Muscle of leg (tissue), 11 donors: Measurements from ENCODE around the gene SLC24A3. TPM values are rescaled to one million over a fixed set of nuclear protein-coding genes. Genes with fewer than 3 reads are reported as not detected.

Experiments used
- DNase-seq: peaks from one replicate; pipeline ENCODE4 v3.0.0; 2013
- H3K27ac ChIP-seq: one replicate; pipeline ENCODE4 v1.5.1; 2013; ENCODE audit warnings: mild to moderate bottlenecking, low read length, control low read depth
- H3K27me3 ChIP-seq: one replicate; pipeline ENCODE4 v1.6.1; 2013; ENCODE audit warnings: low read length; ENCODE audit not compliant: control insufficient read depth, insufficient read depth
- H3K36me3 ChIP-seq: one replicate; pipeline ENCODE4 v1.6.1; 2013; ENCODE audit warnings: low read length; ENCODE audit not compliant: control insufficient read depth, insufficient read depth
- H3K4me1 ChIP-seq: one replicate; pipeline ENCODE4 v1.6.1; 2013; ENCODE audit warnings: low read length; ENCODE audit not compliant: control insufficient read depth, insufficient read depth
- H3K4me3 ChIP-seq: one replicate; pipeline ENCODE4 v1.5.1; 2013; ENCODE audit warnings: low read length, control low read depth
- H3K9me3 ChIP-seq: replicated peaks from 2 replicates; pipeline ENCODE4 v1.6.1; 2013; ENCODE audit warnings: low read depth, low read length; ENCODE audit not compliant: control insufficient read depth
- WGBS: methylation state at CpG from one replicate; pipeline ENCODE4 v1.1.5; 2013; ENCODE audit warnings: missing lambda C conversion rate; ENCODE audit not compliant: insufficient coverage; 5-methylcytosine and 5-hydroxymethylcytosine counted together
- polyA plus RNA-seq, 8 donors: library from polyadenylated mRNA; unstranded; fragments of 120-200 nt; gene quantifications; one replicate each; pipeline versions ENCODE4 v1.2.1 to v1.2.3, GENCODE V29; 2013; ENCODE audit warnings: inconsistent platforms in 1 of 8, low replicate concordance in 1 of 8; ENCODE audit not compliant: insufficient read length in 8 of 8, insufficient read depth in 1 of 8
- total RNA-seq: library from RNA; stranded (reverse); fragments of 120-200 nt; gene quantifications from one replicate; pipeline ENCODE4 v1.2.4, GENCODE V29; 2013

SLC24A3 gene
- total and polyA plus RNA-seq, 9 donors = 5.9 to 21.6 (median 17.0) TPM

DNA sequence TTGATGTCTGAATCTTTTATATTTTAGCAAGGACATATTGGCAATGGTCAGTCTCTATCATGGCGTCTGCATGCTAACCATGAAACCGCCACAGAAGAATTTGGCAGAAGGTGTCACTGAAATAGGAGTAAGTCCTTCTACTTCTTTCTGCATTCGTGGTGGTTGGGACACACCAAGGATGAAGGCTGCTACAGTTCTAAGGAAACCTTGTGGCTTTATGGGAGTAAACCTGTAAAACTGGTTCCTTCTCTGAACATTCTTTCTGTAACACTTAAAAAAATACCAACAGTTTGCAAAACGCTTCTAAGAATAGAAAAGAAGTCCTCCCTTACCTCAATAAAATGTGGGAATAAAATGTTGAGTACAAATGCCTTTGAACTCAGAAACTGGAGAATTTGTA is 195.3 kb downstream of the SLC24A3 start:
- 90% methylated on average over 2 of the region's 4 CpGs for WGBS
- H3K27ac ChIP-seq = no peak overlapping the region
- no peaks in the 10 kb centered on the region for H3K9me3 ChIP-seq
- no peaks in the 10 kb centered on the region for H3K27me3 ChIP-seq
- H3K4me3 ChIP-seq = no peak overlapping the region
- H3K36me3 ChIP-seq = no peaks in the 10 kb centered on the region
- no peaks in the 10 kb centered on the region for H3K4me1 ChIP-seq
- no peak for DNase-seq

DNA sequence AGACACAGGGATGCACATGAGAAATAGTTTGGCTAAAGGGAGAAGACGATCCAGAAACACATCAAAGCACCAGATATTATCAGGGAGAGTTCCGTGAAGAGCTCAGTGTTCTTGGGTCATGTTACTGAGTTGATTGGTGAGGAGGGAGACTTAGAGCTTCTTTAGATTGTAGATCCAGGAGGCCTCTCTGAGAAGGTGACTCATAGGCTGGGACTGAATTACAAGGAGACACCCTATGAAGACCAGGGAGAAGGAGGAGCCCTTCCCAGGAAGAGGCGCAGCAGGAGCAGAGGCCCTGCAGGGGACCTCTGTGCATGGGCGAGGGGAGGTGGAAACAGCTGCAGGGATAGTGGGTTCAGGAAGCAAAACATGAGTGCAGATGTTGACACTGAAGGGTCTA is 196.5 kb downstream of the SLC24A3 start:
- Histone ChIP-seq H3K4me3 (no peak overlapping the region), H3K4me1 (no peaks in the 10 kb centered on the region), H3K27ac (no peak overlapping the region), H3K36me3 (no peaks in the 10 kb centered on the region), H3K27me3 (no peaks in the 10 kb centered on the region), H3K9me3 (no peaks in the 10 kb centered on the region)
- 72% methylated on average over 3 of the region's 4 CpGs for WGBS
- no peak for DNase-seq

DNA sequence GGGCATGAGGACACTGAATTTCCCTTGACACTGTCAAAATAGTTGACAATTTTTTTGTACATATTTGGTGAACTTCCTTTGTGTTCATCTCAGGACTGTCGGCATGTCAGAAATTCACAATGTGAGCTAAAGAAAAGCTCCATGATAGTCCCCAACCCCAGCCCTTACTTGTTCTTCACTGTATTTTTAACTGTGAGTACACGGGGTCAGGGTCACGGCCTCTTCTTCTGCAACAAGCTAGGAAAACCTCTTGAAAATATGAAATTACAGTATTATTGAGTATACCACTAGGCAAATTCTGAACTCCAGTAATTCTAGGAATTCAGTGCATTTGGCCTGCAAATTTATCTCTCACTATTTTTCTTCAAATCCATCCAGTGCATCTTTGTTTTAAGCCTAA is 199.4 kb downstream of the SLC24A3 start:
- Histone ChIP-seq H3K36me3 (no peaks in the 10 kb centered on the region), H3K27ac (no peak overlapping the region), H3K4me3 (no peak overlapping the region), H3K4me1 (no peaks in the 10 kb centered on the region), H3K27me3 (no peaks in the 10 kb centered on the region), H3K9me3 (no peaks in the 10 kb centered on the region)
- no peak for DNase-seq
- 80% methylated on average over 1 of the region's 3 CpGs for WGBS

DNA sequence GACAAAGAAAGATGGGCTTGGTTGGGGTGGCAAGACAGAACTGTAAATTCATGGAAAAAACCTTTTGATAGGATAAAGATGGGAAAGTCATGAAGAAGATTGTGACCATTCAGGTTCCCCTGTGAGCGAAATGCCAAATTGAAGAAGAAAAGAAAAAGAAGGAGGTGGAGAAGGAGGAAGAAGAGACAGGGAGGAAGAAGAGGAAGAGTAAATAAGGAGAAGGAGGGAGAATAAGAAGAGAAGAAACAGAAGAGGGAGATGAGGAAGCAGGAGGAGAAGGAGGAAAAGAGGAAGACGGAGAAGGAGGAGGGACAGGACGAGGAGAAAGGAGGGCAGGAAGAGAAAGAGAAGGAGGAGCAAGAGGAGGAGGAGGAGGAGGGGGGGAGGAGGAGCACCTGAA is 199.8 kb downstream of the SLC24A3 start:
- 67% methylated on average over 3 of the region's 3 CpGs for WGBS
- H3K27me3 ChIP-seq = no peaks in the 10 kb centered on the region
- H3K4me3 ChIP-seq = no peak overlapping the region
- H3K9me3 ChIP-seq = no peaks in the 10 kb centered on the region
- no peaks in the 10 kb centered on the region for H3K36me3 ChIP-seq
- no peak for DNase-seq
- H3K27ac ChIP-seq = no peak overlapping the region
- H3K4me1 ChIP-seq = no peaks in the 10 kb centered on the region

DNA sequence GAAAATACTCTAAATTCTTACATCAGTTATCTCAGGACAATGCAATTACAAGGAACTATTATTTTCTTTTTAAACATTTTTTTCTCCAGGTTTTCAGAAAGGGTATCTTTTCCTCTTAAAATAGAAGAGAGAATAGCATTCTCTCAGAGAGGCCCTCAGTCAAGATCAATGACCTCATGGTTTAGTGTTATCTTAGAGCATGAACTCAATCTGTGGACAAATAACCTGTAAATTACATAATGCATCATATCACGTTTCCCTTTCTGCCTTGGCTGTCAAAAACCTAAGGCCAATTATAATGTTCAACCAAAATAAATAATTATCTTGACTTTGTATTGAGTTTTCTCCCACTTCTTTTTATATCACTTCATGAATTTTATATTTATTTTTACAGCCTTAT is 202.2 kb downstream of the SLC24A3 start:
- no peaks in the 10 kb centered on the region for H3K36me3 ChIP-seq
- no CpG with 5 or more reads among the region's 1 CpG for WGBS
- no peak overlapping the region for H3K27ac ChIP-seq
- DNase-seq = no peak
- H3K9me3 ChIP-seq = no peaks in the 10 kb centered on the region
- no peaks in the 10 kb centered on the region for H3K4me1 ChIP-seq
- no peak overlapping the region for H3K4me3 ChIP-seq
- no peaks in the 10 kb centered on the region for H3K27me3 ChIP-seq

DNA sequence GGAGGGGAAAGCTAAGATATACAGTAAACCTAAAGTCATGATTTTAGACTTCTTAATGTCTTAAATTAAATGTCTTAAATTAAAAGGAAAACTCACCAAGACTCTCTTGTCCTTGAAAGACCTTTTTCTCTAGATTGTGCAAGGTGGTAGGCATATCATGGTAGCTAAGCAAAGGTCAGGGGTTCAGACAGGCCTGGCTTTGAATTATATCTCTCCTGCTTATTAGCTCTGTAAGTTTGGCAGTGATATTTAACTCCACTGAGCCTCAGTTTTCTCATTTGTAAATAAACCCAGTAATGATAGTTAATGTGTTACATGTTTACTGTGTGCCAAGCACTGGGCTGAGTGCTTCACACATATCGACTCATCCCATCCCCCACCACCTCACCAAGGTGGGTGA is 203.3 kb downstream of the SLC24A3 start:
- H3K36me3 ChIP-seq = no peaks in the 10 kb centered on the region
- WGBS = no CpG with 5 or more reads among the region's 1 CpG

DNA sequence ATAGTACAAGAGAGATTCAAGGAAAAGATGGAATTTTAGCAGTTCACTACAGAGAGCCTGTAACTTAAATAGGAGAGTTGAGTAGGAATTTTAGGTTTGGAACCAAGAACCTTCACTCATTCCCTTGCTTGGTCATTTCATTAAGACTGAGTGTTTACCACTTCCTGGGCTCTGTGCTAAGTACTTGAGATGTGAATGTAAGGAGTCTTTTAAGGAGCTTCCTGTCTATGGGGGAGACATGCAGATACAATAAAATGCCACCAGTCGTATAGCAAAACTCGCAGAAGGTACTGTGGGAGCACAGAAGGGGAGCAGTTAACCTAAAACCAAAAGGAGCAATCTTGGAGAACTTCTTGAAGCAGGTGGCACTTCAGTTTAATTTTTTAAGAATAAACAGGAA is 204.2 kb downstream of the SLC24A3 start:
- H3K36me3 ChIP-seq = no peaks in the 10 kb centered on the region
- no peak for DNase-seq
- WGBS = 87% methylated on average over 2 of the region's 2 CpGs
- H3K27me3 ChIP-seq = no peaks in the 10 kb centered on the region
- no peaks in the 10 kb centered on the region for H3K4me1 ChIP-seq
- H3K9me3 ChIP-seq = no peaks in the 10 kb centered on the region
- H3K27ac ChIP-seq = no peak overlapping the region
- no peak overlapping the region for H3K4me3 ChIP-seq

More for the DNA sequence above, 203.3 kb downstream of the SLC24A3 start:
- no peak for DNase-seq
- Histone ChIP-seq H3K4me3 (no peak overlapping the region), H3K27ac (no peak overlapping the region), H3K4me1 (no peaks in the 10 kb centered on the region), H3K27me3 (no peaks in the 10 kb centered on the region), H3K9me3 (no peaks in the 10 kb centered on the region)

DNA sequence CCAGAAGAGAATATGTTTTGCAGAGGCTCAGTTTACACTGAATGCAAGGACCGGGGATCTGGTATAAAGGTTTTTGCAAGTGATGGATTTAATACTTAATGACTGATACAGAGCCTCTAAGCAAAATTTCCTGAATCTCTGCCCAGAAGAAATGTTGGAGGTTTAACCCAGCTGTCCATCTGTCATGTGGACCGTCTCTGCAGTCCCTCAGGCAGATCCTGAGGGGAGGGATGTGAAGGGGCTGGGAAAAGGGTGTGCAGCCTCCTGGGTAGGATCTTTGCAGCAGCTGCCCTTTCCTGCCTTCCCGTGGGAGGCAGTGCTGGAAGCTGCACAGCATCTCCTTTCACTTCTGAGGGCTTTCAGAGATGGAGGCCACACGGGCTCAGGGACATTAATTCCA is 207.0 kb downstream of the SLC24A3 start:
- Histone ChIP-seq H3K4me3 (no peak overlapping the region), H3K9me3 (no peaks in the 10 kb centered on the region), H3K27me3 (no peaks in the 10 kb centered on the region), H3K36me3 (no peaks in the 10 kb centered on the region), H3K27ac (no peak overlapping the region), H3K4me1 (no peaks in the 10 kb centered on the region)
- WGBS = 19% methylated on average over 2 of the region's 4 CpGs
- DNase-seq = peak; percentile 40

DNA sequence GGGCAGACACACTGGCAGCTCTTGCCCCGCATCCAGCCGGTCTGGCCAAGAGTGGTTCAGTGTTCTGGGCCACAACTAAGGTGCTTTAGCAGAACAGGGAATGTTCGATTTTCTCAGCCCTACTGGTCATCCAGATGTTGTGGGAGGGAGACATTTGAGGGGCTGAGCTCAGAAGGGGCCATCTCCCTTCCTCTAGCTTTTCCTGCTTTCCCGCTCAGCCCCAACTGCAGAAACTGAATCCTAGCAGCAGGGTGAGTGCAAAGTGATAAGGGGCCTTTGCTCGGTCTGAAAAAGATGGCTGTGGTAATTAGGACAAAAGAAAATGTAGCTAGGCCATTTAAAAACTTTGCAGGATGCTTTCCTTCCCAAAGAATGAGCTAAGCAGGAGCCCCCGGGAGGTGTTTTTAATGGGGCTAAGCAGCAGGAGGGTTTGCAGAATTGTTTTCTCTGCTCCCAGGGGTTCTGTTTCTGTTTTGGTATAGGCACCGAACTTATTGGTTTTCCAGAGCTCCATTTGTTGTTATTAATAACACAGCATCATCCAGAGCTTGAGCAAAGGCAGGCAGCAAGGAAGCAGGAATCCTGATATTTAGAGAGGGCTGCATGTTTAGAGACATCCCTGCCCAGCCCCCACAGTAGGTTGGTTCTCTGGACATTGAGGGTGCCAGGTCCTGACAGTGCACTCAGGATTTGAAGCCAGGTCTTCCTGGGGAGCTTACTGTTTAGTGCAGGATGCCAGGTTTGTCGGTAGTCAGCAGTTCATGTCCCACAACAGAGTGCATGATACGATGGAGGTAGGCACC is 210.9 kb downstream of the SLC24A3 start:
- no peak for DNase-seq
- Histone ChIP-seq H3K36me3 (no peaks in the 10 kb centered on the region), H3K9me3 (no peaks in the 10 kb centered on the region), H3K4me3 (no peak overlapping the region), H3K27ac (no peak overlapping the region), H3K27me3 (no peaks in the 10 kb centered on the region), H3K4me1 (no peaks in the 10 kb centered on the region)
- 30% methylated on average over 5 of the region's 9 CpGs for WGBS

DNA sequence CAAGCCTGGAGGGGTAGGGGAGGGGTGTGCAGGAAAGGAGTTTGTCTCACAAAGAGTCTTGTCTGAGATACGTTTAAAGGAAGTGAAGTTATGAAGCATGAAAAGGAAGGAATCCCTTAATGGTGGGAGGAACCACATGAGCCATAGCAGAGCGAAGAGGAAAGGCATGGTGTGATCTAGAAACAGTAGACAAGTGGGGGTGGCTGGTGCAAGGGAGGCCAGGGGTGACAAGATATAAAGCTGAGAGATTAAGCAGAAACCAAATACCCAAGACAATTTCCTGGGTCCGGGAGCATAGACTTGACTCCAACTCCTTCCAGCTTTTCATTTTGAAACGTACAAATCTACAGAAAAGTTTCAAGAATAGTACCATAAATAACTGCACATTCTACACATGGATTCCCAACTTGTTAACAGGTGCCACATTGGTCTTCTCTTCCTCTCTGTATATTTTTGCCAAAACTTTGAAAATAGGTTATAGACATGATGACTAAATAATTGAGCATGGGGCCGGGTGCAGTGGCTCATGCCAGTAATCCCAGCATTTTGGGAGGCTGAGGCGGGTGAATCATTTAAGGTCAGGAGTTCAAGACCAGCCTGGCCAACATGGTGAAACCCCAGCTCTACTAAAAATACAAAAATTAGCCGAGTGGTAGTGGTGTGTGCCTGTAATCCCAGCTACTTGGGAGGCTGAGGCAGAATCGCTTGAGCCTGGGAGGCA is 211.6 kb downstream of the SLC24A3 start:
- H3K4me3 ChIP-seq = no peak overlapping the region
- DNase-seq = no peak
- 44% methylated on average over 3 of the region's 8 CpGs for WGBS
- no peak overlapping the region for H3K27ac ChIP-seq
- H3K9me3 ChIP-seq = no peaks in the 10 kb centered on the region
- no peaks in the 10 kb centered on the region for H3K27me3 ChIP-seq
- no peaks in the 10 kb centered on the region for H3K4me1 ChIP-seq
- H3K36me3 ChIP-seq = no peaks in the 10 kb centered on the region
